ENCODE data around the gene C2CD5. TPM values are rescaled to one million over a fixed set of nuclear protein-coding genes. Genes with fewer than 3 reads are reported as not detected.

C2CD5 gene
- total RNA-seq, 1 experiment from 2014 or later, result 44.6 TPM

- H3K36me3 ChIP-seq (ENCODE audit: control insufficient read depth, insufficient read depth, low read length), result no peaks in the 10 kb centered on the region
- intact Hi-C loops (cut with micrococcal nuclease; ENCODE audit: unreplicated experiment), result no loop called here
- H3K4me1 ChIP-seq, result peaks cover 8% of the 10 kb centered on the region
- no peak for DNase-seq
- Mint-ChIP-seq H3K27me3 (ENCODE audit: insufficient read depth, unreplicated experiment) (no peaks in the 10 kb centered on the region), H3K27ac (ENCODE audit: unreplicated experiment) (no peak overlapping the region), H3K4me1 (ENCODE audit: low read depth, unreplicated experiment) (peaks cover 18% of the 10 kb centered on the region), H3K4me3 (ENCODE audit: unreplicated experiment) (no peak overlapping the region), H3K36me3 (ENCODE audit: insufficient read depth, unreplicated experiment) (peaks cover 8% of the 10 kb centered on the region), H3K9me3 (ENCODE audit: unreplicated experiment) (no peaks in the 10 kb centered on the region)
- no peaks in the 10 kb centered on the region for H3K9me3 ChIP-seq
- CTCF ChIA-PET, result no interaction called here
- no peak overlapping the region for H3K4me3 ChIP-seq (ENCODE audit: low read depth, low read length)
- TF ChIP-seq CTCF (IDR thresholded peaks at IDR 0.05; ENCODE audit: insufficient read depth in 1 of 2, low read depth in 1 of 2, low read length in 1 of 2, severe bottlenecking in 1 of 2, unreplicated experiment in 1 of 2), result no peak
- POLR2A ChIA-PET, result interaction anchor here (0.6 kb wide), 1 partner anchor 83 kb away, joined by 3 read pairs; no protein-coding TSS in a partner anchor
- H3K27me3 ChIP-seq (replicated peaks; ENCODE audit: control insufficient read depth, insufficient read depth, low read length), result no peaks in the 10 kb centered on the region
- no TSS peak for BruUV-seq (replicated peaks)
These were observed 2.7 kb downstream of the C2CD5 start for GRCh38 chr12:22541496-22542155.

- no peaks in the 10 kb centered on the region for H3K9me3 ChIP-seq
- POLR2A ChIA-PET, result no interaction called here
- peaks cover 11% of the 10 kb centered on the region for H3K4me1 Mint-ChIP-seq (ENCODE audit: low read depth, unreplicated experiment)
- no peaks in the 10 kb centered on the region for H3K27me3 ChIP-seq (replicated peaks; ENCODE audit: control insufficient read depth, insufficient read depth, low read length)
- no peak overlapping the region for H3K27ac Mint-ChIP-seq (ENCODE audit: unreplicated experiment)
- peaks cover 6% of the 10 kb centered on the region for H3K36me3 Mint-ChIP-seq (ENCODE audit: insufficient read depth, unreplicated experiment)
- H3K36me3 ChIP-seq (ENCODE audit: control insufficient read depth, insufficient read depth, low read length), result no peaks in the 10 kb centered on the region; the same call in 1 of the 2 replicates
- peaks cover 8% of the 10 kb centered on the region for H3K4me1 ChIP-seq
- no TSS peak for BruUV-seq (replicated peaks)
- H3K4me3 ChIP-seq (ENCODE audit: low read depth, low read length), result no peak overlapping the region
- no peak for TF ChIP-seq CTCF (IDR thresholded peaks at IDR 0.05; ENCODE audit: insufficient read depth in 1 of 2, low read depth in 1 of 2, low read length in 1 of 2, severe bottlenecking in 1 of 2, unreplicated experiment in 1 of 2)
- no peak overlapping the region for H3K4me3 Mint-ChIP-seq (ENCODE audit: unreplicated experiment)
- H3K27me3 Mint-ChIP-seq (ENCODE audit: insufficient read depth, unreplicated experiment), result no peaks in the 10 kb centered on the region
- intact Hi-C loops (cut with micrococcal nuclease; ENCODE audit: unreplicated experiment), result no loop called here
- no peak for DNase-seq
- H3K9me3 Mint-ChIP-seq (ENCODE audit: unreplicated experiment), result no peaks in the 10 kb centered on the region
- CTCF ChIA-PET, result no interaction called here
These were observed 5.3 kb downstream of the C2CD5 start for GRCh38 chr12:22539055-22539454.

- no peak for DNase-seq
- H3K27me3 ChIP-seq (replicated peaks; ENCODE audit: control insufficient read depth, insufficient read depth, low read length), result no peaks in the 10 kb centered on the region
- POLR2A ChIA-PET, result no interaction called here
- peaks cover 2% of the 10 kb centered on the region for H3K36me3 ChIP-seq (ENCODE audit: control insufficient read depth, insufficient read depth, low read length)
- no peak overlapping the region for H3K4me3 ChIP-seq (ENCODE audit: low read depth, low read length)
- H3K4me3 Mint-ChIP-seq (ENCODE audit: unreplicated experiment), result no peak overlapping the region
- no peak overlapping the region for H3K27ac Mint-ChIP-seq (ENCODE audit: unreplicated experiment)
- peaks cover 6% of the 10 kb centered on the region for H3K36me3 Mint-ChIP-seq (ENCODE audit: insufficient read depth, unreplicated experiment)
- CTCF ChIA-PET, result no interaction called here
- BruUV-seq (replicated peaks), result no TSS peak
- no peak for TF ChIP-seq CTCF (IDR thresholded peaks at IDR 0.05; ENCODE audit: insufficient read depth in 1 of 2, low read depth in 1 of 2, low read length in 1 of 2, severe bottlenecking in 1 of 2, unreplicated experiment in 1 of 2)
- peaks cover 11% of the 10 kb centered on the region for H3K4me1 Mint-ChIP-seq (ENCODE audit: low read depth, unreplicated experiment)
- H3K27me3 Mint-ChIP-seq (ENCODE audit: insufficient read depth, unreplicated experiment), result no peaks in the 10 kb centered on the region
- intact Hi-C loops (cut with micrococcal nuclease; ENCODE audit: unreplicated experiment), result no loop called here
- peaks cover 6% of the 10 kb centered on the region for H3K4me1 ChIP-seq
- H3K9me3 ChIP-seq, result no peaks in the 10 kb centered on the region
- no peaks in the 10 kb centered on the region for H3K9me3 Mint-ChIP-seq (ENCODE audit: unreplicated experiment)
These were observed 6.0 kb downstream of the C2CD5 start for GRCh38 chr12:22538311-22538710.
